Adrenal gland (tissue), 5 donors: Measurements from ENCODE around the gene HIVEP3.

Experiments used
- CTCF ChIP-seq, 6 experiments: fragments of 450-650 bp in 4 of 6; fragments of 200-600 bp in 2 of 6; sonication (generic) in 1 of 6; IDR thresholded peaks; 1 replicate in 5 of 6; 2 replicates in 1 of 6; pipeline versions ENCODE4 v1.5.1 to v1.8.0; 2016 to 2021; ENCODE audit warnings: antibody characterized with exemption in 6 of 6, mild to moderate bottlenecking in 2 of 6, moderate library complexity in 1 of 6
- POLR2A ChIP-seq, 2 donors: fragments of 450-650 bp; IDR thresholded peaks; one replicate each; pipeline ENCODE4 v1.6.1; 2017; ENCODE audit warnings: antibody characterized with exemption in 2 of 2, mild to moderate bottlenecking in 2 of 2, moderate library complexity in 1 of 2
- donor health status: DM: no; HTN: no; CAD: no.

- TF ChIP-seq POLR2A (IDR thresholded peaks at IDR 0.05) (no peak), CTCF (IDR thresholded peaks at IDR 0.05) (no peak)
Observed at GRCh38 chr1:41853907-41854306, 64.8 kb downstream of the HIVEP3 start.
